Erythroblast (primary cell): ENCODE measurements around the gene CCDC136.

Experiments used
- DNase-seq, 2 experiments: peaks; one replicate each; lab custom pipeline; 2025; lab: John Stamatoyannopoulos, UW
- GATA1 ChIP-seq: IDR thresholded peaks from 2 replicates; pipeline ENCODE4 v1.6.1; 2011; ENCODE audit warnings: low read depth, mild to moderate bottlenecking, control low read depth, low read length, moderate library complexity
- POLR2A ChIP-seq: IDR thresholded peaks from 2 replicates; pipeline ENCODE4 v1.6.1; 2011; ENCODE audit warnings: mild to moderate bottlenecking, low read length

Gene CCDC136

GRCh38 chr7:128843938-128844621 is 52.3 kb downstream of the CCDC136 start:
- TF ChIP-seq GATA1 (no peak), POLR2A (no peak)
- DNase-seq = no peak

- DNase-seq = no peak
- TF ChIP-seq POLR2A = no peak
- TF ChIP-seq GATA1 = no peak
Observed at GRCh38 chr7:128844777-128845311, 53.1 kb downstream of the CCDC136 start.

GRCh38 chr7:128845475-128845874 is 53.7 kb downstream of the CCDC136 start:
- no peak for TF ChIP-seq GATA1
- no peak for TF ChIP-seq POLR2A
- no peak for DNase-seq

GRCh38 chr7:128845987-128846386 is 54.2 kb downstream of the CCDC136 start:
- DNase-seq = no peak
- TF ChIP-seq POLR2A (no peak), GATA1 (no peak)

GRCh38 chr7:128846781-128847444 is 55.1 kb downstream of the CCDC136 start:
- DNase-seq = no peak

GRCh38 chr7:128847721-128848211 is 56.0 kb downstream of the CCDC136 start:
- no peak for DNase-seq
- TF ChIP-seq GATA1 = no peak
- no peak for TF ChIP-seq POLR2A

More at GRCh38 chr7:128846781-128847444, 55.1 kb downstream of the CCDC136 start:
- no peak for TF ChIP-seq GATA1
- TF ChIP-seq POLR2A = no peak

GRCh38 chr7:128848289-128849155 is 56.8 kb downstream of the CCDC136 start:
- DNase-seq = no peak
- no peak for TF ChIP-seq GATA1
- no peak for TF ChIP-seq POLR2A

- TF ChIP-seq POLR2A (no peak), GATA1 (no peak)
Observed at GRCh38 chr7:128849156-128849515, 57.4 kb downstream of the CCDC136 start.

GRCh38 chr7:128849804-128850490 is 58.2 kb downstream of the CCDC136 start:
- no peak for DNase-seq
- no peak for TF ChIP-seq POLR2A
- TF ChIP-seq GATA1 = no peak

More at GRCh38 chr7:128849156-128849515, 57.4 kb downstream of the CCDC136 start:
- no peak for DNase-seq

- TF ChIP-seq GATA1 (no peak), POLR2A (no peak)
- DNase-seq = no peak
Observed at GRCh38 chr7:128852537-128853254, 60.9 kb downstream of the CCDC136 start.

- DNase-seq = no peak
- TF ChIP-seq GATA1 (no peak), POLR2A (no peak)
Observed at GRCh38 chr7:128853799-128854198, 62.0 kb downstream of the CCDC136 start.

- TF ChIP-seq POLR2A (no peak), GATA1 (no peak)
- DNase-seq = no peak
Observed at GRCh38 chr7:128854396-128854795, 62.6 kb downstream of the CCDC136 start.
